WERI-Rb-1 (cell line): ENCODE measurements around the gene VWF.

Experiments used
- DNase-seq: peaks from one replicate; pipeline ENCODE4 v3.0.0-alpha.2; 2020
- H3K27ac ChIP-seq: fragments of 250-450 bp; sonication (Bioruptor Pico); 2 replicates; pipeline ENCODE4 v1.5.1; 2020; ENCODE audit warnings: mild to moderate bottlenecking, moderate library complexity
- H3K27me3 ChIP-seq: fragments of 250-450 bp; sonication (Bioruptor Pico); 2 replicates; pipeline ENCODE4 v1.5.1; 2021; ENCODE audit warnings: mild to moderate bottlenecking, low read depth, moderate library complexity; ENCODE audit not compliant: insufficient read depth, severe bottlenecking
- H3K36me3 ChIP-seq: fragments of 250-450 bp; sonication (Bioruptor Pico); 2 replicates; pipeline ENCODE4 v1.5.1; 2020; ENCODE audit warnings: mild to moderate bottlenecking, moderate library complexity
- H3K4me3 ChIP-seq: 2 replicates; pipeline ENCODE4 v1.5.1; 2011; ENCODE audit warnings: low read depth, mild to moderate bottlenecking, control low read depth, low read length
- H3K9me3 ChIP-seq: fragments of 250-450 bp; sonication (Bioruptor Pico); 2 replicates; pipeline ENCODE4 v1.5.1; 2021; ENCODE audit warnings: mild to moderate bottlenecking, moderate library complexity; ENCODE audit not compliant: severe bottlenecking
- TF ChIP-seq, protein P1 (sequence below): IDR thresholded peaks from 2 replicates; pipeline ENCODE4 v1.5.1; 2011; ENCODE audit warnings: low read depth, mild to moderate bottlenecking, control low read depth, inconsistent platforms, low read length

VWF gene

DNA sequence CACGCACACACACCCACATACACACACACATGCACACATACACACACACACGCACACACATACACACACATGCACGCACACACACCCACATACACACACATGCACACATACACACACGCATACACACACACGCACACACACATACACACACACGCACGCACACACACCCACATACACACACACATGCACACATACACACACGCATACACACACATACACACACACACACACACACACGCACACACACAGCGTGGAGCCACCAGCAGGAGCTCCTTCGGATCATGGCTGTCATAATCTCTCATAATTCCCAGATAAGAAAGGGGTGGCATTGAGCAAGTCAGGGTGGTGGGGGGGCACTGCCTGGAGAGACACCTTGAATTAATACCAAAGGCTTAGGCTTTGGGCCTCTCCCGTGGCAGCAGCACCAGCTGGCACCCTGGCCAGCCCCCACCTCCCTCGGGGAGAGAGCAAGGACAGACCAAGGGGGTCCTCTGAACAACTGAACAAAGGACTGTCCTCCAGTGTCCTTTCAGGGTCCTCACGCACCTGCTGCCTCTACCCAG lies 201.3 kb downstream of the VWF start:
- TF ChIP-seq, protein P1, sequence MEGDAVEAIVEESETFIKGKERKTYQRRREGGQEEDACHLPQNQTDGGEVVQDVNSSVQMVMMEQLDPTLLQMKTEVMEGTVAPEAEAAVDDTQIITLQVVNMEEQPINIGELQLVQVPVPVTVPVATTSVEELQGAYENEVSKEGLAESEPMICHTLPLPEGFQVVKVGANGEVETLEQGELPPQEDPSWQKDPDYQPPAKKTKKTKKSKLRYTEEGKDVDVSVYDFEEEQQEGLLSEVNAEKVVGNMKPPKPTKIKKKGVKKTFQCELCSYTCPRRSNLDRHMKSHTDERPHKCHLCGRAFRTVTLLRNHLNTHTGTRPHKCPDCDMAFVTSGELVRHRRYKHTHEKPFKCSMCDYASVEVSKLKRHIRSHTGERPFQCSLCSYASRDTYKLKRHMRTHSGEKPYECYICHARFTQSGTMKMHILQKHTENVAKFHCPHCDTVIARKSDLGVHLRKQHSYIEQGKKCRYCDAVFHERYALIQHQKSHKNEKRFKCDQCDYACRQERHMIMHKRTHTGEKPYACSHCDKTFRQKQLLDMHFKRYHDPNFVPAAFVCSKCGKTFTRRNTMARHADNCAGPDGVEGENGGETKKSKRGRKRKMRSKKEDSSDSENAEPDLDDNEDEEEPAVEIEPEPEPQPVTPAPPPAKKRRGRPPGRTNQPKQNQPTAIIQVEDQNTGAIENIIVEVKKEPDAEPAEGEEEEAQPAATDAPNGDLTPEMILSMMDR, result no peak
- peak; percentile 84 for DNase-seq

GRCh38 chr12:5921966-5922899 lies 202.2 kb downstream of the VWF start:
- Histone ChIP-seq H3K4me3 (no peak overlapping the region), H3K27ac (peak overlapping the region; percentile 70), H3K27me3 (no peaks in the 10 kb centered on the region), H3K9me3 (no peaks in the 10 kb centered on the region), H3K36me3 (peaks cover 42% of the 10 kb centered on the region)
- TF ChIP-seq, protein P1, result no peak
- DNase-seq, result no peak

More for the DNA sequence above, 201.3 kb downstream of the VWF start:
- H3K36me3 ChIP-seq, result peaks cover 36% of the 10 kb centered on the region
- no peaks in the 10 kb centered on the region for H3K9me3 ChIP-seq
- no peaks in the 10 kb centered on the region for H3K27me3 ChIP-seq
- peak overlapping the region; percentile 79 for H3K27ac ChIP-seq
- no peak overlapping the region for H3K4me3 ChIP-seq

DNA sequence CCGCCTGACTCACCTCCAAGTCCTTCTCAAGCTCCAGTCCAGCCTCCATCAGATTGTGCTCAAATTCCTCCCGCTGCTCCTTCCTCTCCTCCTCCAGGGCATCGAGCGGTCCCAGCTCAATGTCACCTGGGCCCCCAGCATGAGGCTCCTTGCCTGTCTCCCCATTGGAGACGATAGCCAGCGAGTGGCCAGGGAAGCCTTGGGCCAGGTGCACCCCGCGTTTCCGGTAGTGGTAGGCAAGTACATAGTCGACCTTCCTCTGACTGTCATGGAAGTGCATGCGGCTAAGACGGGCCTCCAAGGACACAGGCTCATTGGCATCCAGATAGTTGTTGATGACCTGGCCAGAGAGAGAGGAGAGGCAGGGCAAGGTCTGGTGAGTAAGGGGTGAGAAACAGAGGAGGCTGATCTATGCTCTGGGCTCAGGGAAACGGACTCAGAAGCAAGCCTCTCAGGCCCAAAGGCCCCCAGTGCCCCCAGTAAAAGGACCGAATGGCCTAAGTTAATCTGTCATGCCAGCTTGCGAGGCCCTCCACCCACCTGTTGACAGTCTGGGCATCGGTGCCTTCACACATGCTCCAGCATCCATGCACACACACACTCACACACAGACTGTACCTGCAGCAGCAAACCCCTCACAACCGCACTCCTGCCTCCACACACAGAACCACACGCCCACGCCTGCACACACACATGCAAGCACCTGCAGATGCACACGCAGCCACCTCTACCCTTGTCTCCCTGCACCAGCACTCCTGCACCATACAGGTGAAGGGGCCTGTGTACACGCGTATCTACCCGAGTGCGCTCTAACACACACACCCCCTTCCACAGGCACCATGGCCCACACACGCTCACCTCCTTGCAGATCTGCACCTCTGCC lies 203.2 kb downstream of the VWF start:
- H3K4me3 ChIP-seq, result no peak overlapping the region
- no peaks in the 10 kb centered on the region for H3K9me3 ChIP-seq
- H3K27me3 ChIP-seq, result no peaks in the 10 kb centered on the region
- peaks cover 46% of the 10 kb centered on the region for H3K36me3 ChIP-seq
- TF ChIP-seq, protein P1, result no peak
- no peak for DNase-seq
- no peak overlapping the region for H3K27ac ChIP-seq

- TF ChIP-seq, protein P1, result no peak
- no peak for DNase-seq
- no peaks in the 10 kb centered on the region for H3K27me3 ChIP-seq
- peaks cover 46% of the 10 kb centered on the region for H3K36me3 ChIP-seq
- H3K9me3 ChIP-seq, result no peaks in the 10 kb centered on the region
- H3K27ac ChIP-seq, result no peak overlapping the region
- no peak overlapping the region for H3K4me3 ChIP-seq
These were observed 207.6 kb downstream of the VWF start for GRCh38 chr12:5916785-5917290.

DNA sequence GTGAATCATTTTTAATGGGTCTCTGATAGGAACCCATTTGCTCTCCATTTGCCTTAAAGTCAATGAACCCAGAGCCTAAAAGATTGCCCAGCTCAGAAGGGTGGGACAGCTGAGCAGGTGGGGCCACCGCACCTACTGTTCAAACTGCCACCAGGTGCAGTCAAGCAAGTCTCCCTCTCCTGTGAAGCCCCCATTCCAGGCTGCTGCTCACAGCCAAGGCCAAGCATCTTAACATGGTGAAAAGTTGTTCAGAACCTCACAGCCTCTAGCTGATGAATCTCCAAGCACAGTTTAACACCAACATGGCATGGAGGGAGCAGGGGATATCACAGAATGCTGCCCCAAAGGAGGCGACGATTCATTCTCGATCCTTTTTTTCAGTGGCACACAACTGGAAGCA lies 209.0 kb downstream of the VWF start:
- Histone ChIP-seq H3K36me3 (peaks cover 34% of the 10 kb centered on the region), H3K27ac (no peak overlapping the region), H3K9me3 (no peaks in the 10 kb centered on the region), H3K4me3 (no peak overlapping the region), H3K27me3 (no peaks in the 10 kb centered on the region)
- no peak for DNase-seq
- TF ChIP-seq, protein P1, result no peak
